Lower leg skin (tissue), 3 donors: ENCODE measurements around the gene TAOK3.

ENCODE experiments used
- CTCF ChIP-seq, 3 donors: fragments of 450-650 bp; IDR thresholded peaks; one replicate each; pipeline ENCODE4 v1.5.1; 2016; ENCODE audit warnings: antibody characterized with exemption in 3 of 3, mild to moderate bottlenecking in 3 of 3, moderate library complexity in 2 of 3
- POLR2A ChIP-seq, 2 donors: fragments of 450-650 bp; IDR thresholded peaks; one replicate each; pipeline ENCODE4 v1.6.1; 2016 to 2017; ENCODE audit warnings: antibody characterized with exemption in 2 of 2, mild to moderate bottlenecking in 1 of 2, moderate library complexity in 1 of 2

- TF ChIP-seq POLR2A (IDR thresholded peaks at IDR 0.05) (no peak), CTCF (IDR thresholded peaks at IDR 0.05) (no peak)
Observed at GRCh38 chr12:118290130-118290529, 82.6 kb downstream of the TAOK3 start.
